ENCODE data around the gene C1orf52. TPM values are rescaled to one million over a fixed set of nuclear protein-coding genes. Genes with fewer than 3 reads are reported as not detected.

Gene C1orf52
- total RNA-seq, 1 experiment from 2014 or later = 30.2 TPM

GRCh38 chr1:85237613-85238012 is 21.8 kb downstream of the C1orf52 start:
- Histone ChIP-seq H3K4me1 (ENCODE audit: insufficient read depth, low read length, poor library complexity, severe bottlenecking) (peaks cover 19% of the 10 kb centered on the region), H3K4me3 (ENCODE audit: low read depth, low read length, poor library complexity, severe bottlenecking) (no peak overlapping the region), H3K27ac (ENCODE audit: low read depth, low read length, poor library complexity, severe bottlenecking) (no peak overlapping the region), H3K9me3 (ENCODE audit: low read depth, low read length, poor library complexity, severe bottlenecking) (no peaks in the 10 kb centered on the region), H3K36me3 (ENCODE audit: insufficient read depth, low read length, poor library complexity, severe bottlenecking) (no peaks in the 10 kb centered on the region), H3K27me3 (replicated peaks; ENCODE audit: insufficient read depth, low read depth, low read length, poor library complexity) (no peaks in the 10 kb centered on the region)
- POLR2A ChIA-PET (ENCODE audit: low non-redundant PET) = no interaction called here
- TF ChIP-seq CTCF (conservative IDR thresholded peaks at IDR 0.05; ENCODE audit: low read depth, low read length) (no peak), EZH2 (IDR thresholded peaks at IDR 0.05; ENCODE audit: borderline replicate concordance, low read depth, low read length, poor library complexity, severe bottlenecking) (no peak)
- CTCF ChIA-PET = no interaction called here
- no TSS peak for BruUV-seq (replicated peaks)
- intact Hi-C loops (cut with micrococcal nuclease; ENCODE audit: unreplicated experiment) = no loop called here
- DNase-seq (ENCODE audit: low spot score) = no peak

- peak; percentile 36 for DNase-seq (ENCODE audit: low spot score)
- Histone ChIP-seq H3K36me3 (ENCODE audit: insufficient read depth, low read length, poor library complexity, severe bottlenecking) (no peaks in the 10 kb centered on the region), H3K27ac (ENCODE audit: low read depth, low read length, poor library complexity, severe bottlenecking) (no peak overlapping the region), H3K9me3 (ENCODE audit: low read depth, low read length, poor library complexity, severe bottlenecking) (no peaks in the 10 kb centered on the region), H3K27me3 (replicated peaks; ENCODE audit: insufficient read depth, low read depth, low read length, poor library complexity) (no peaks in the 10 kb centered on the region), H3K4me3 (ENCODE audit: low read depth, low read length, poor library complexity, severe bottlenecking) (no peak overlapping the region), H3K4me1 (ENCODE audit: insufficient read depth, low read length, poor library complexity, severe bottlenecking) (peaks cover 17% of the 10 kb centered on the region)
- BruUV-seq (replicated peaks) = no TSS peak
- ChIA-PET CTCF (interaction anchor here (2.3 kb wide), 1 partner anchor 285 kb away, joined by 13 read pairs; no protein-coding TSS in a partner anchor), POLR2A (ENCODE audit: low non-redundant PET) (no interaction called here)
- TF ChIP-seq CTCF (conservative IDR thresholded peaks at IDR 0.05; ENCODE audit: low read depth, low read length) (peak; percentile 50), EZH2 (IDR thresholded peaks at IDR 0.05; ENCODE audit: borderline replicate concordance, low read depth, low read length, poor library complexity, severe bottlenecking) (no peak)
- intact Hi-C loops (cut with micrococcal nuclease; ENCODE audit: unreplicated experiment) = no loop called here
Observed at GRCh38 chr1:85230305-85230977, 29.0 kb downstream of the C1orf52 start.

GRCh38 chr1:85229574-85230097 is 29.8 kb downstream of the C1orf52 start:
- intact Hi-C loops (cut with micrococcal nuclease; ENCODE audit: unreplicated experiment) = no loop called here

More at GRCh38 chr1:85229574-85230097, 29.8 kb downstream of the C1orf52 start:
- no peaks in the 10 kb centered on the region for H3K27me3 ChIP-seq (replicated peaks; ENCODE audit: insufficient read depth, low read depth, low read length, poor library complexity)
- peak; percentile 18 for DNase-seq (ENCODE audit: low spot score)
- BruUV-seq (replicated peaks) = no TSS peak
- TF ChIP-seq CTCF (conservative IDR thresholded peaks at IDR 0.05; ENCODE audit: low read depth, low read length) (no peak), EZH2 (IDR thresholded peaks at IDR 0.05; ENCODE audit: borderline replicate concordance, low read depth, low read length, poor library complexity, severe bottlenecking) (no peak)
- ChIA-PET POLR2A (ENCODE audit: low non-redundant PET) (no interaction called here), CTCF (interaction anchor here (0.6 to 2.3 kb wide), 2 partner anchors 125 to 285 kb away, joined by 3 to 13 read pairs; no protein-coding TSS in a partner anchor)
- no peaks in the 10 kb centered on the region for H3K9me3 ChIP-seq (ENCODE audit: low read depth, low read length, poor library complexity, severe bottlenecking)
- no peak overlapping the region for H3K27ac ChIP-seq (ENCODE audit: low read depth, low read length, poor library complexity, severe bottlenecking)
- peaks cover 25% of the 10 kb centered on the region for H3K4me1 ChIP-seq (ENCODE audit: insufficient read depth, low read length, poor library complexity, severe bottlenecking)
- H3K4me3 ChIP-seq (ENCODE audit: low read depth, low read length, poor library complexity, severe bottlenecking) = no peak overlapping the region
- H3K36me3 ChIP-seq (ENCODE audit: insufficient read depth, low read length, poor library complexity, severe bottlenecking) = no peaks in the 10 kb centered on the region
